GM12874 (cell line): Measurements from ENCODE around the gene FMNL2.

Experiments used
- TF ChIP-seq, protein P1 (sequence below): IDR thresholded peaks from 2 replicates; pipeline ENCODE4 v1.5.1; 2011; ENCODE audit warnings: low read depth, mild to moderate bottlenecking, control low read depth, low read length, moderate library complexity; ENCODE audit not compliant: insufficient read depth

The FMNL2 gene

DNA sequence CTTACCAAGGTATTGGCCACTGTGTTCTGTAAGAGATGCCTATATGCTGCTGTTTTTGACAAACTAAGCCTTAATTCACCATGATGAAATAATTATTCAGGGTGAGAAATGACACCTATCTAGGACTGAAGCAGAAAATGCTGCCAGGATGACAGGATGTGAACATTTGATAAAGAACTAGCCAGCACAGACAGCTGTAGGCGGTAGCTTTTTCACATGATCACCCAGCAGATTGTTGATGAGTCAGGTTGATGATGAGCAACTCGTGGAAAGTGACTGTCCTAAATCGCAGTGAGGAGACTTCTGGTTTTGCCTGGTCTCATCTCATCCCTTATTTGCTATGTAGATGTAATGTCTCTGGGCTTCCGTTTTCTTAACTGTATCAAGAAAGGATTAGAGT lies 238.2 kb downstream of the FMNL2 start:
- TF ChIP-seq, protein P1, sequence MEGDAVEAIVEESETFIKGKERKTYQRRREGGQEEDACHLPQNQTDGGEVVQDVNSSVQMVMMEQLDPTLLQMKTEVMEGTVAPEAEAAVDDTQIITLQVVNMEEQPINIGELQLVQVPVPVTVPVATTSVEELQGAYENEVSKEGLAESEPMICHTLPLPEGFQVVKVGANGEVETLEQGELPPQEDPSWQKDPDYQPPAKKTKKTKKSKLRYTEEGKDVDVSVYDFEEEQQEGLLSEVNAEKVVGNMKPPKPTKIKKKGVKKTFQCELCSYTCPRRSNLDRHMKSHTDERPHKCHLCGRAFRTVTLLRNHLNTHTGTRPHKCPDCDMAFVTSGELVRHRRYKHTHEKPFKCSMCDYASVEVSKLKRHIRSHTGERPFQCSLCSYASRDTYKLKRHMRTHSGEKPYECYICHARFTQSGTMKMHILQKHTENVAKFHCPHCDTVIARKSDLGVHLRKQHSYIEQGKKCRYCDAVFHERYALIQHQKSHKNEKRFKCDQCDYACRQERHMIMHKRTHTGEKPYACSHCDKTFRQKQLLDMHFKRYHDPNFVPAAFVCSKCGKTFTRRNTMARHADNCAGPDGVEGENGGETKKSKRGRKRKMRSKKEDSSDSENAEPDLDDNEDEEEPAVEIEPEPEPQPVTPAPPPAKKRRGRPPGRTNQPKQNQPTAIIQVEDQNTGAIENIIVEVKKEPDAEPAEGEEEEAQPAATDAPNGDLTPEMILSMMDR, result no peak

DNA sequence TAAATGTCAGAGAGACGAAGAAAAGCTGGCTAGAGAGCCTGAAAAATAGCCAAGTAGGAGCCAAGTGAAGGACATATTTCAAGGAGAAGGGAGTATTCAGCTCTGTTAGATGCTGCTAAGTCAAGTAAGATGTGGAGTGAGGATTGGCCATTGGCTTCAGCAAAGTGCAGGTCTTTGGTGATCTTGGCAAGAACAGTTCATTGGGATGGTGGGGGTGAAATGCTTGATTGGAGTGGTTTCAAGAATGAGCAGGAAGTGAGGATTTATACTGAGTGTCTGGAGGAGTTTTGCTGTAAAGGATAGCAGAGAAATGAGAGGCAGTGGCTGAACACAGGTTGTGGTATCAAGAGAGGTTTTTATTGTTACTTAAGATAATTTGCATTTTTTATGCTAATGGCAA lies 242.6 kb downstream of the FMNL2 start:
- TF ChIP-seq, protein P1, result no peak

DNA sequence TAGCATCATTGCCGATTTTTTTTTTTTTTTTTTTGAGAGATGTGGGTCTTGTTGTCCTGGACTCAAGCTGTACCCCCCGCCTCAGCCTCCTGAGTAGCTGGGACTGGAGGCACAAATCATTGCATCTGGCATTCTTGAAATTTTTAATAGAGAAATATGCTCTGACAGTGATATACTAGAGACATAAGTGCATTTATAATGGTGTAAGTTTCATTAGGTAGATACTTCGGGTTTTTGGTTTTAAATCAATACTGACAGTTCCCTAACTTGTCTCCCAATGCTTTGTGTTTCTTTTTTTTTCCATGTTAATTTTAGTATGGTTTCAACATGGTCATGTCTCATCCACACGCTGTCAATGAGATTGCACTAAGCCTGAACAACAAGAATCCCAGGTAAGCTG lies 243.6 kb downstream of the FMNL2 start:
- TF ChIP-seq, protein P1, result no peak

DNA sequence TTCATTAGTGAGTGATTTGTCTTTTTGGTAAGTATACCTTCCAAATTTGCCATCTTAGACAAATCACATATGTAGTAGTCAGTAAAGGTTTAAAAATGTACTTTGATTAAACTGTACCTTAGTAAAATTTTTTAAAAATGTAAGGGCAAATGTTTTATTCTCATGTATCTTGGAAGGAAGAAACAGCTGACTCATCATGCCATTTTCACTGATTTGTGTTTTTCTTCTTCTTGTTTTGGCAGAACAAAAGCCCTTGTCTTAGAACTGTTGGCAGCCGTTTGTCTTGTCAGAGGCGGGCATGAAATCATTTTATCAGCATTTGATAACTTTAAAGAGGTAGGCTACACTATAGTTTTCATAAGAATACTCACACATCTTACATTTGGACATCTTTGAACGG lies 245.7 kb downstream of the FMNL2 start:
- TF ChIP-seq, protein P1, result no peak

DNA sequence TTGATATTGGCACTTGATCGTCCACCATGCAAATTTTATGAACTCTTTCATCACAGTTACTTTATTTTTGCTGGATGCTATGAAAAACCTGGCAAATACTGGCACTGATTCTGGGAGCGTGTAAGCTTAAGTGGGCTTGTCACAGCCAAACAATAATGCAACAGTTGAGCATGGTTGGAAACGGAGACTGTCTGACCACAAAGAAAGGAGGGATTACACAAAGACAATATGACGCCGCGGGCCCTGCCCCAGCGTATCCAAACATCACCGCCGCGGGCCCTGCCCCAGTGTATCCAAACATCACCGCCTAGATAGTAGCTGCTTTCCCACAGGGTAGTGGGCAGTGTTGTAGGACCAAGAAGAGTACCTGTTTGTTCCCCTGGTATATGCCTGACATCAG lies 246.4 kb downstream of the FMNL2 start:
- TF ChIP-seq, protein P1, result no peak

DNA sequence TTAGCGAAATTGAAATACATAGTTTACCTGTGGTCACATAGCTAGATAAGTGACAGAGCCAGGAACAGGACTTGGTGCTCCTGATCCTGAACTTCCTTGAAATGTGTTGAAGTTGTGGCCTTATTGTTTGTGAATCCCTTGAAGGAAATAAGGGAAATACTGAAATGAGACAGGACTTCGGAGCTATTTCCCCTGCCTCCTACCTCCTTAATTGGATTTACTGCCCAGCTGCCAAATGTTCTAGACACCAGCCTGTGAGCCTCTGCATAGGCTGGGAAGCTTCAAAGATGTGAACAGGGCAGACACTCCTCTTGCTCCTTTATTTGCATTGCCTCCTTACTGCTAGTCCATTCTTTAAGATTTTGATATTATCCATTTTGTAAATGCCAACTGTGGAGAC lies 247.1 kb downstream of the FMNL2 start:
- TF ChIP-seq, protein P1, result no peak

DNA sequence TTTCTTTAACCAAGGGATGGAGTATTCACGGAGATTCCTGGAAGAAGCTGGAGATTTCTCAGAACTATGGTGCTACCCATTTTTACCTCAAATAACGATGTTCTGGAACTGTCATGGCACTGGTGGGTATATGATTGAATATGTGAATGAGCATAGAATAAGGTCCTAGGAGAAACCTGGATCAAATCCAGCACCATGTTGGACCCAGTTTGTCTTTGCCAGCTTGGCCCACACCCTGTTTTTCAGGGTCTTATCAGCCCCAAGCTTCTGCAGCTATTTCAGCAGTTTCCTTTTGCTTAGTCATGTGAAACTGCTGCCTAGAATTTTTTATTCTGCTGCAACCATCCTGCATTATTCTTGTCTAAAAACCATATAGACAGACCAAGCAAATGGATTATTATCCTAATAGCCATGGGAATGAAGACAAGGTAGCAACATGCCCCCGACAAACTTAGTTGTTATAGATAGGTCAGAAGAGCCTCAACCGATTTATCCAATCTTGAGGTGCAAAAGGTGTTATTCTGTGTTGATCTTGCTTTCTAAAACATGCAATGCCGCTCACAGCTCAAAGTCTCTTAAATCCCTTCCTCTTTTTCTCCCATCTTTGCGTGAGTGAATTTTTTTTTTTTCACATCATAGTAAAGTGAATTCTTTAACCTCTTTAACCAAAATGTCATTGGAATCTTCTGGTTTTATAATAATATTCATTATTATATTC lies 248.7 kb downstream of the FMNL2 start:
- TF ChIP-seq, protein P1, result no peak

DNA sequence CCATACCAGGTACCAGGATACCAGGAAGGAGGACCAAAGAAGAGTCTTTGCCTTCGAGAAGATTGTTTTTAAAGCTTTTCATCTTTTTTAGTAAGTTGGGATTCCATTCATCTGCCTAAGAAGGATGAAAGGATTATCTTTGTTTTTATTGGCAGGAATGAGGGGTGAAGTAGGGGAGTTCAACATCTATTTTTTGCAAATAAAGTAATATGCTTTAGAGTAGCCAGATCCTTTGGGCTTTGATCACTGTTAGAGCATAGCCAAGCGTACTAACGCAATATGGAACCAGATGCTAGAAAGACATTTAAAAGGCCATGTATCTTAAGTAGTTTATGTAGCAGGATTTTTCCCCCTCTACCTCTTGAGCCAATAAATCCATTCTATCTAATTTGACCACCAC lies 249.3 kb downstream of the FMNL2 start:
- TF ChIP-seq, protein P1, result no peak
